Activated gamma-delta T cell (primary cell): Measurements from ENCODE around the gene E2F2.
"Not testable (repeated sequence)": the region's sequence is repeated elsewhere in the genome, so short reads cannot be mapped to it uniquely, and the experiment has no call there.

ENCODE experiments used
- DNase-seq: peaks from one replicate; lab custom pipeline; 2025; lab: John Stamatoyannopoulos, UW

Gene E2F2

DNA sequence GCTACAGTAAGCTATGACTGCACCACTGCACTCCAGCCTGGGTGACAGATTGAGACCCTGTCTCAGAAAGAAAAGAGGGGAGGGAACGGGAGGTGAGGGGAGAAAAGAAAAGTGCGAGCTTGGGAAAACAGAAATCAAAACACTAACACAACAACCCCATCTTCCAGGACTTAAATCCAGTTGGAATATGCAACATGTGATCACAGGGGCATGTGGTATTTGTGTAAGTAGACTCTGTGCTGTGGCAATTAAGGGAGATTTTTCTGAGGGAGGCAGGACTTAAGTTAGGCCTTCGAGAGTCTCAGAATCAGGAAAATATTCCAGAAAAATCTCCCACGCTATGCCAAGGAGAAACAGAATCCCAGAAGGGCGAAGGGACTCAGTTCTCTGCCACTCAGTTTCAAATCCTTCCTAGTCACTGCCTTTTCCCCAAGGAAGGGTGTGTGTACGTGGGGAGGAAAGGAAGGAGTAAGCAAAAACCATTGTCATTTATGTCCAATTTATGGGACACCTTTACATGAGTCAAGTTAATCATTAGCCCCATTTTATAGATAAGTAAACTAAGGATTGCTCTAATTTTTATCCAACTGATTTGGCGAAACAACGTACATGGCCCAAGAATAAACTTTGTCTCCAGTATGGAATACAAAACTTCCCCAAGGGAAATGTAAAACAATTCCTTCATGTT, 16.0 kb upstream of the E2F2 start:
- DNase-seq, result no peak

DNA sequence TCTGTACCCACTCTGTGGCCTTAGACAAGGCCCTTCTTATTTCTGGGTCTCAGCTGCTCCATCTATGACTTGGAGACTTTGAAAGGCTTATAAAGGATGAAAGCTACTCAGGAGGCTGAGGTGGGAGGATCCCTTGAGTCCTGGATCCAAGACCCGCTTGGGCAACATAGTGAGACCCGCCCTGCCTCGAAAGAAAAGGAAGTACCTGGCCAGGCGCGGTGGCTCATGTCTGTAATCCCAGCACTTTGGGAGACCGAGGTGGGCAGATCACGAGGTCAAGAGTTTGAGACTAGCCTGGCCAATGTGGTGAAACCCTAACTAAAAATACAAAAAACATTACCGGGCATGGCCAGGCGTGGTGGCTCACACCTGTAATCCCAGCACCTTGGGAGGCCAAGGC, 14.8 kb upstream of the E2F2 start:
- no peak for DNase-seq

DNA sequence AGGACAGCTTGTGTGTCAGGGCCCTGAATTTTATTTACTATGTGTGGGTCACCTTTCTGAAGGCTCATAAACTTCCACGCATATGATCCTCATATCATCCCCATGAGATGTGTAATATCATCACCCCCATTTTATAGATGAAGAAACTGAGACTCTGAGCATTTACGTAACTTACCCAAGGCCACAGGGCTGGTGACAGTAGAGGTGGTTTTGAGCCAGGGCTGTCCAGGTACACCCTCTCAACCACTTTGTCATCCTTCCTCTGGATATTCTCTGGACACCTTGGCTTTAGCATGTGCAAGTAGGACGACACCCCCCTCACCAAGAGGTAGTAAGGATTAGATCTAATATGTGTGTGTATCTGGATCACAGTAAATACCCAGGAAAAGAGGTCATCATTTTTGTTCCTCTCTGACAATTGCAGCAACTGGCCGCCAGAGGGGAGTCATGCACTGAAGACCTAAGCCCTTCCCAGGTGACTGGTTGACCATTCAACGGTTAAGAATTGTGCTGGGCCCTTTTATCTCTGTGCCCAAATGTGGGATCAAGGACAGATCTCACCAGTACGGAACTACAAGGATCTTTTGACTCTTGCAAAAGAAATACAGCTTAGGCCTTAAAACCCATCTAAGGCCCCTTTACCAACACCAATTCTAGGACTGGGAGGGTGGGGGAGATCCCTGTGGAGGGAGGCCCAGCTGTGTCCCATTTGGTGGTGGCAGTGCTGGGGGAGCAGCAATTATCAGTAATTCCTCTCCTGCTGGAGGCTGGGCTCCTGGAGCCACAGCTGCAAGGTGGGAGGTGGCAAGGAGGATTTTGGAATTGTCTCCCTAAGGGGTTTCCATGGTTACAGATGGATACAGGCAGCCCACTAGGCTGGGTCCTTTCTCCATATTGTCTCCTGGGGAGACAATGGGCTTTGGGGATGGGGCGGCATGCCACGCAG, 13.7 kb upstream of the E2F2 start:
- no peak for DNase-seq

DNA sequence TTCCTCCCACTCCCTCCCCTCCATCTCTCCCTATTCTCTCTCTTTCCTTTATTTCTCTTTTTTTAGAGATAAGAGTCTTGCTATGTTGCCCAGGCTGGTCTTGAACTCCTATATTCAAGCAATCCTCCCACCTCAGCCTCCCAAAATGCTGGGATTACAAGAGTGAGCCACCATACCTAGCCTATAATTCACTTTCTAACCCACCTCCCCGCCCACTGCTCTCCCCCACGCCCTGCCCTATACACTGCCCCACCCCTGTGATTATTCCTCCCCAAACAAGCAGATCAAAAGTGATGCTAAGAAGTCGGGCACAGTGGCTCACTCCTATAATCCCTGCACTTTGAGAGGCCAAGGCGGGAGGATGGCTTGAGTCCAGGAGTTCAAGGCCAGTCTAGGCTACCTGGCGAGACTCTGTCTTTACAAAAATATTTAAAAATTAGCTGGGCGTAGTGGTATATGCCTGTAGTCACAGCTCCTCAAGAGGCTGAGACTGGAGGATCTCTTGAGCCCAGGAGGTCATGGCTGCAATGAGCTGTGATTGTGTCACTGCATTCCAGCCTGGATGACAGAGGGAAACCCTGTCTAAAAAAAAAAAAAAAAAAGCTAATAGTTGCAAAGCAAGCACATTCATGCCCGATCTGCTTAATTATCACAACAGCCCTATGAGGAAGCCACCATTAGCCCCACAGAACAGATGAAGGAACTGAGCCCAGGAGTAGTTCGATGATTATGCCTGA, 12.8 kb upstream of the E2F2 start:
- DNase-seq, result no peak

DNA sequence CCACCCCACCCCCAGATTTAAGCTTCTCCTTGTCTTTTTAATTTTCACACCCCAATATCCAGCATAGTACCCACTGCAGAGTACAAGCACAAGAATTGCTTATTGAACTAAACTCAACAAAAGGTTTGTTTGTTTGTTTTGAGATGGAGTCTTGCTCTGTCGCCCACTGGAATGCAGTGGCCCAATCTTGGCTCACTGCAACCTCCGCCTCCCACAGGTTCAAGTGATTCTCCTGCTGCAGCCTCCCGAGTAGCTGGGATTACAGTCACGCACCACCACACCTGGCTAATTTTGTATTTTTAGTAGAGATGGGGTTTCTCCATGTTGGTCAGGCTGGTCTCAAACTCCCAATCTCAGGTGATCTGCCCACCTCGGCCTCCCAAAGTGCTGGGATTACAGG, 11.9 kb upstream of the E2F2 start:
- DNase-seq, result not testable (repeated sequence)

DNA sequence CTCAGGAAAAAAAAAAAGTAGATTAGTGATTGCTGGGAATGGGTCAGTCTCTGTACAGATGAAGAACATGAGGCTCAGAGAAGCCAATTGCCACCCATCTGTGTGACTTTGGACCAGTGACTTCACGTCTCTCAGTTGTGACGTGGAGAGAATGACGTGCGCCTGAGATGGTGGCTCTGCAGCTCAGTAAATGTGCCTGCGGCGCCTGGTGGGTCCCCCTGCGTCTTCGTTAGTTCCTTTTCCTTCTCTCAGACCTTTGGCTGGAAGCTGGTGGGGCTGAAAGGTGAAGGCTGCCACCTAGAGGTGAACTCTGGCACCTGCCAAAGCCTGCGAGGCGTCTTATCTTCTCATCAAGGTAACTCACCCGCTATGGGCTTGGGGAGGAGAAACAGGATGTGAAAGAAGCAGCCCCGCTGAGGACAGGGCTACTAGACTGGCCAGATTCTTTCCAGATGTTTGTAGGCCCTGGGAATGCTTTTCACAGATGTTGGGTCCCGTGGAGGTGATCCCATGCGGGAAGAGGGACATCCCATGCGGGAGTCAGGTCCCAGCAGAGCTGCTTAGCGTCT, 8.7 kb upstream of the E2F2 start:
- peak; percentile 36 for DNase-seq

DNA sequence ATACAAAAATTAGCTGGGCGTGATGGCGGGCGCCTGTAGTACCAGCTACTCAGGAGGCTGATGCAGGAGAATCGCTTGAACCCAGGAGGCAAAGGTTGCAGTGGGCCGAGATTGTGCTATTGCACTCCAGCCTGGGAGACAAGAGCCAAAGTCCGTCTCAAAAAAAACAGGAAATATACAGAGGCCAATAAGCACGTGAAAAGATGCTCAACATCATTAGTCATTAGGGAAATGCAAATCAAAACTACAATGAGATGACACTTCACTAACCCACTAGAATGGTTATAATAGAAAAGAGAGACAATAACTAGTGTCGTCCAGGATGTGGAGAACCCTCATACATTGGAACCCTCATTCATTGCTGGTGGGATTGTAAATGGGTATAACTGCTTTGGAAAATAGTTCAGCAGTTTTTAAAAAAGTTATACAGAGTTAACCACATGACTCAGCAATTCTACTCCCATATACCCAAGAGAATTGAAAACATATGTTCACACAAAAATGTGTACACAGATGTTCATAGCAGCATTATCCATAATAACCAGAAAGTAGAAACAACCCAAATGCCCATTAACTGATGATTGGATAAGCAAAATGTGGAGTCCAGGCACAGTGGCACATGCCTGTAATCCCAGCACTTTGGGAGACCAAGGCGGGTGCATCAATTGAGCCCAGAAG, 6.4 kb upstream of the E2F2 start:
- no peak for DNase-seq

DNA sequence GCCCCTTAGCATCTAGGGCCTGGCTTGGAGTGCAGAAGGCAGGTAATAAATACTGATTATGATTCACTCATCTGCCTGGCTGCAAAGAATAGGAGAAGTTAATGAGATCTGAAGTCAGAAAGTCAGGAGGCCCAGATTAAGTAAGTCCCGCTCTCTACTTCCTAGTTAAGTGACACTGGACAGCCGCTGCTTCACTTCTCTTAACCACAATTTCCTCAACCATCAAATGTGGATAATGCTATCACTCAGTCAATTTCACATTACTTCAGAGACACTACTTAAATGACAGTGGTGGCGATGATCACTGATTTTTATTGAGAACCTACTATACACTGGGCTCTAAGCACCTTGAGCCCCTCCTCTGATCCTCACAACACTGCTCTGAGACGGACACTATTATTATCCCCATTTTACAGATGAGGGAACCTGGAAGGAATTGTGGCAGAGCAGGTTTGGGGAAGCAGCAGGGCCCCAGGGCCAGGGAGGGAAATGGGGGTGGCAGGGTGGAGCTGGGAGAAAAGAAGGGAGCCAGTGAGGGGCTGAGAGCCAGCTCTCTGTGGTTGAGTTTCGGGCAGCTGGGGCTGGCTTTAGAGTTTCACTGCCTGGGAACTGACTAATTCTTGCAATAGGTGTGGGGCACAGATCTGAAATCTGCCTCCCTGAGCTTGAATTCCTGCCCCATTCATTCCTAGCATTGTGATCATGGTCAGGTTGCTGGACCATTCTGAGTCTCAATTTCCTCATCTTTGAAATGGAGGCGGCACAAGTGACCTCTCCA, 2.4 kb upstream of the E2F2 start:
- no peak for DNase-seq

DNA sequence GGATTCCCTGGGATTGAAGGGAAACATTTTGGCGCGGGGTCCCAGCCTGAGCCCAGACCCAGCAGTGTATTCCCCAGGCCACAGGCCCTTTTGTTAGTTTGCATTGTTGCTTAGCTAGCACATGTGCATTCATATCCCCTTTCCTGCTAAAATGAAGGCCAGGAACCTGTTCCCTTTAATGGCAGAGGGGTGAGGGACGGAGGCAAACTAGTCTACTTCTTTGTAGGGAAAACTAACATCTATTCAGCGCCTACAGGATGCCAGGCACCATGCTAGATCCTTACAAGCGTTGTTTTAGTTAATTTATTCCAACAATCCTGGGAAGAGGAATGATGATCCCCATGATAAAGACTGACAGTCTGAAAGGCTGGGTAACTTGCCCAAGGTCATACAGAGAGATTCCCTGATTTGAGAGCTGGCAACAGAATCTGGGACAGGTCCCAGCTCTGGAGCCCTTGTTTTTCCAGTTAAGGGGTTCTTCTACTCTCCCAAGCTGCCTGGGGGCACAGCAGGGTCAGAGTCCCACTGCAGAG, 595 bp upstream of the E2F2 start:
- no peak for DNase-seq

DNA sequence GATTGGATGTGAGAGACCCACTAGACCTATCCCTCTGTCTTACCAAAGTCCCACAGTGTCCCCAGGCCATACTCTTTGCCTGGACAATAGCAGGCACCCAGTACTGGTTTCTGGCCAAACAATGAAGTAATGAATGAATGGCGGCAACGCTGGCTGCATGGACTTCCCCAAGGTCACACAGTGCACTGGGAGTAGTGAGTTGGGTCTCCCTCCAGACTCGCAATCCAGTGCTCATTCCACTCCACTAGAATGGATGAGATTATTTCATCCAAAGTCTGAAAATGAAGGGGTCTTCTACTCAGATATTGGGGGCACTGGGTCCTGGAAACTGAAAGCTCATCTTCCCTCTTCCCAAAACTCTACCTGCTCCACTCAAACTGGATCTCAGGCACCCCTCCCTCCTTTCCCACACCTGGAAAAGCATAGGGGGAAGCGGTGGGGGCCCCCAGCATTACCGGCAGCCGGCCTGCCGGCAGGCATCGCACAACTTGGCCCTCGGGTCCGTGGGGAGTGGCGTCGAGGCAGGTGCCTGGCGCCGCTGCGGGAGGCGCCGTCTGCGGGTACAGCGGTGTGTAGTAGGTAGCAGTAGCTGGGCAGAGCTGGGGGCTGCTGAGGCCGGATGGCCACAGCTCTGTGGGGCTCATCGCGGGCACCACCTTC, 816 bp downstream of the E2F2 start:
- DNase-seq, result no peak

DNA sequence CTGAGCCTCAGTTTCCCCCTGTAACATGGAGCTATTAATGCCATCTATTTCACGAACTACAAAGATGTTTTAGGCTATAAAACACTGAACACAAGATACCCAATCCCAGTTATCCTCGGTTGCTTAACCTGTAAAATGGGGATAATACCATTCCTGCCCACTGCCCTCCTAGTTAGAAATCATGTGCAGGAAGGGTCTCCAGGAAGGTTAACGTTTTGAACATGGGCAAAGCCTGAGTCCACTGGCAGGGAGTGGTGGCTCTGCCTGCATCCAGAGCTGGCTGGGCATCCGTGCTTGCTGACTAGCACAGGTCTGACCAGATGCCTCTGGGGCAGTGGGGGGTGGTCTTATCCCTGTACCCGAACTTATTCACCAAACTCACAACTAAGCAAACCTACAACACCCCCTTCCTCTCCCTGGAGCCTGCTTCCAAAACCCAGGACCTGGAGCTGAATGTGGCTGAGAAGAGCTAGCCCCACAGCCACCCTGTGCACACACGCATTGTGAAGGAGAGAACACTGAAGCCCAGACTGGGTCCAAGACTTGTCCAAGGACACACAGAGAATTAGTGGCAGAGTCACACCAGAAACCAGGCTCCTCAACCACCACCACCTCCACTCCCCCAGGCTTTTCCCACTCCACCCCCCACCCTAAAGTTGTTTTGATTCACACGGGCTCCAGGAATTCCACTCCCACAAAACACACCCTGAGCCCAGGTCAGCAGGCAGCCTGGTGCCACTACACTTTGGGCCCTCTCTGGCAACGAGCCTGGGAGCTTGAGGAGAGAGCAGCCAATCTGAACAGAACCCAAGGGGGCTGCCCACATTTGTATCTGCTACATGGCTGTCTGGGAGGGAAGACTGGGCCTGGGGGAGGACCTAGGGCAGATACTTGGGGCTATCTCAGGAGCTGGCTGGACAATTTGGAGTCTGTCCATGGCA, 1.6 kb downstream of the E2F2 start:
- DNase-seq, result no peak

DNA sequence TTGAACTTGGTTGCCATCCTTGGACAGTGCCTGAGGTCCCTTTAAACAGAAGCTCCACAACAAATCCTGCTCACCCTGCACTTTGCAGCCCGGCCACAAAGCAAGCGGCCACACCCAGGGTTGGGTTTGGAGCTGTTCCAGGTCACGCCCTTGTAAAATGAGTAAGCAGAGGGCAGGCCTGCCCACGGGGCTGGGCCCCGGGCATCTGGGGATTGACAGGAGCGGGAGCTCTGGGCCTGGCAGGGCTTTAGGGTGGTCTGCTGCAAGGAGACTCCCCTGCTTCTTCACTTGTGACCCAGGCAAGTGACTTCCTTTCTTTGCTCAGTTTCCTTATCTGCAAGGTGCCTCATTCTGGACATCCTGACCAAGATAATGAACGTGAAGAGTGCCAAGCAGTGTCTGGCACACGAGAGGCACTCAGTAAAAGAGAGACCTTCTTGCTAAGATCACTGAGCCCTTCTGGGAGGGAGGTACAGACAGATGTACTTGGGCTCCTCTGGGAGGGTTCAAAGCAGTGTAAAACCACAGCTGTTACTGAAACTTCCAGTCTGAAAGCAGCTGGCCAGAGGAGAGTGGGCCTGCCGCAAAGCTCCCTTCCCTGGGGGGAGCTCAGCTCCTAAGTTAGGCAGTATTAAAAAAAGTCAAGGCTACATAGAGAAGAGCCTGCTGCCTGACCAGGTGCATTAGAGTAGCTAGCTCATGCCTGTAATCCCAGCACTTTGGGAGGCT, 2.6 kb downstream of the E2F2 start:
- peak; percentile 23 for DNase-seq

DNA sequence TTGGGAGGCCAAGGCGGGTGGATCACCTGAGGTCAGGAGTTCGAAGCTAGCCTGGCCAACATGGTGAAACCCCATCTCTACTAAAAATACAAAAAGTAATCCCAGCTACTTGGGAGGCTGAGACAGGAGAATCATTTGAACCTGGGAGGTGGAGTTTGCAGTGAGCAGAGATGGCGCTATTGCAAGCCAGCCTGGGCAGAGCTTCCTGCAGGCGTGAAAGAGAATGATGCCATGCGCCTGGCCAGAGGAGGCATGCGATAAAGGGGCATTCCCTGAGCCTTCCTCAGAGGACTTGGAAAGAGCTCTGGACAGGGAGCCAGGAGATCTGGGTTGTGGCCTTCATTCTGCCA, 3.2 kb downstream of the E2F2 start:
- DNase-seq, result no peak

DNA sequence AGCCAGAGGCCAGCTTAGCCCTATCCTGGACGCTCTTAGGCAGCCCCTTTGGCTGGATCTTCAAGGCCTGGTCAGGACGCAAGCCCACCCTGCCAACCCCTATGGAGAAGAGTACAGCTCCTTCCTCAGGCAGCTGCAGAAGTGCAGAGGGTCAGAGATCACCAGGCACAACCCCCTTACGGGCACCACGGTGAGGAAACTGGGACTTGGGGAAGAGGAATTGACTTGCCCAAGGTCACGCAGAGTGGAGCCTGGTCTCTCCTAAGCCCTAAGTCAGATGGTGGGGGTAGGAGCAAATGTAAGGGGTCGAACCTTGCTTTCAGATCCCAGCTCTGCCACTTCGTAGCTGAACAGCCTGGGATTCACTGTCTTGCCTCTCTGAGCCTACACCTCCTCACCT, 3.7 kb downstream of the E2F2 start:
- no peak for DNase-seq

DNA sequence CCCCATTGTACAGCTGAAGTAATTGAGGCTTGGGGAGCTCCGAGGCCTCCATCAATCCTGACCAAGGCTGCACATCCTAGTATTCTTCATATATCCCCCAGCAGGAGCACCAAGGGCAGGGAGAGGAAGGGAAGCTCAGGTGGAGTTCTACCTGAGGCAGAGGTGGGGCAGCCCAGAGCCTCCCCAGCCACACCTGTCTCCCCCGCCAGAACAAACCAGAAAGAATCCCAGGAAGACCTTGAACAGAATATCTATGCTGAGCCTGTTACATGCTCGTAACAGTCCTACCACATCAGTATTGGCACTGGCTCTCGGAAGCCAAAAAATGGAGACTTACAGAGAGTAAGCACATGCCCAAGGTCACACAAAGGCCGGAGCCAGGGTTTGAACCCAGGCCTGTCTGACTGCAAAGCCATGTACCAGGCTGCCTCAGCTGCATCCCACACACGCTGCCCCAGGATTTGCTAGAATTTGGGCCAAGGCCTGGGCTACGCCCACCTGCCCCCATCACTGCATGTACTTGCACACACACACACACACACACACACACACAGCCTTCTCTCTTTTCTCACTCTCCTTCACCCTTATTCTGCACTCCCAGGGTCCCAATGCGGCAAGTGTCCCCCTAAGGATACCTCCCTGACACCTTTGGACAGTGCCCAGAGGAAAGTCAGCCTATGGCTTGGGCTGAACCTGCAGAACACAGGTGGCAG, 4.5 kb downstream of the E2F2 start:
- no peak for DNase-seq

DNA sequence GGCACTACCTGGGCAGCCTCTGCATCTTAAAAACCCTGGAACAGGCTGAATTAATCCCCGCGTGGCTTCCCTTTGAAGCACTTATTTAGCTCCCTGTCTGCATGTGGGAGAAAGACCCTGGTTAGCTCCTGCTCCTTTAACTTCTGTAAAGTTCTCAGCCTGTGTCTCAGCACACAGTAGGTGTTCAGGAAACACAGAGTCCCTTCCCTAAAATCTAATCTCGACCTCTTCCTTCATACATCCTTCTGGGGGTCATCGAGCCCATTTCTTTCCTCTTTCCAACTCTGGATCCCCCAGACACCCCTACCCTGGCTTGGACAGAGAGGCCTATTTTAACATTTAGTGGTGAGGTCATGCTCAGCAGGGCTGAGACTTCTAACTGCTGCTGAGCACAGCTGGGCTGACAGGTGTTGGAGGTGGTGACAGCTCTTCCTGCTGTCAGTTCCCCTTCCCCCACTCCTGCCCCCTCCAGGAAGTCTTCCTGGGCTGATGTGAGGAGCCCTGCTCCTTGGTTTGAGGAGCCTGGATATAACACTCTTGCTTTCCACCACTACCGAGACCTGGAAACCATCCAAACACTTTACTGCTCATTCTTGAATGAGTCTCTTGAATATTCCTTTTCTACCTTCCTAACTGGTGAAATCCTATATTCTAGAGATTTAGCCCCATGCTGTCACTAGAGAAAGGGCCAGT, 5.3 kb downstream of the E2F2 start:
- no peak for DNase-seq
